RWPE2 (cell line): ENCODE data around the gene BCHE.

ENCODE experiments used
- ATAC-seq: fragments of 200-7000 bp; cut with Tn5 transposase; 3 replicates; pipeline ENCODE4 v1.9.1; 2021; ENCODE audit warnings: low read depth
- DNase-seq: peaks from one replicate; pipeline ENCODE4 v3.0.0-alpha.2; 2020; ENCODE audit warnings: low spot score
- H3K27ac ChIP-seq: fragments of 450-650 bp; 2 replicates; pipeline ENCODE4 v1.5.1; 2017; ENCODE audit warnings: mild to moderate bottlenecking; ENCODE audit not compliant: poor library complexity, severe bottlenecking
- H3K27me3 ChIP-seq: fragments of 250-450 bp; sonication (Bioruptor Pico); 2 replicates; pipeline ENCODE4 v1.5.1; 2021; ENCODE audit warnings: mild to moderate bottlenecking, moderate library complexity; ENCODE audit not compliant: insufficient read depth, poor library complexity, severe bottlenecking
- H3K36me3 ChIP-seq: fragments of 250-450 bp; sonication (Bioruptor Pico); 2 replicates; pipeline ENCODE4 v1.5.1; 2020; ENCODE audit warnings: low read depth, mild to moderate bottlenecking, moderate library complexity
- H3K4me1 ChIP-seq: fragments of 250-450 bp; sonication (Bioruptor Pico); 2 replicates; pipeline ENCODE4 v1.5.1; 2021; ENCODE audit warnings: mild to moderate bottlenecking, moderate library complexity; ENCODE audit not compliant: insufficient read depth, poor library complexity, severe bottlenecking
- H3K4me3 ChIP-seq: fragments of 250-450 bp; sonication (Bioruptor Pico); 2 replicates; pipeline ENCODE4 v1.5.1; 2021; ENCODE audit warnings: mild to moderate bottlenecking, moderate library complexity; ENCODE audit not compliant: severe bottlenecking
- H3K9me3 ChIP-seq: fragments of 250-450 bp; sonication (Bioruptor Pico); 2 replicates; pipeline ENCODE4 v1.5.1; 2021; ENCODE audit warnings: mild to moderate bottlenecking, moderate library complexity; ENCODE audit not compliant: severe bottlenecking
- TF ChIP-seq, protein P1 (sequence below): fragments of 450-650 bp; IDR thresholded peaks from one replicate; pipeline ENCODE4 v1.5.1; 2017; ENCODE audit warnings: mild to moderate bottlenecking, moderate library complexity; ENCODE audit not compliant: poor library complexity, severe bottlenecking

The BCHE gene

DNA sequence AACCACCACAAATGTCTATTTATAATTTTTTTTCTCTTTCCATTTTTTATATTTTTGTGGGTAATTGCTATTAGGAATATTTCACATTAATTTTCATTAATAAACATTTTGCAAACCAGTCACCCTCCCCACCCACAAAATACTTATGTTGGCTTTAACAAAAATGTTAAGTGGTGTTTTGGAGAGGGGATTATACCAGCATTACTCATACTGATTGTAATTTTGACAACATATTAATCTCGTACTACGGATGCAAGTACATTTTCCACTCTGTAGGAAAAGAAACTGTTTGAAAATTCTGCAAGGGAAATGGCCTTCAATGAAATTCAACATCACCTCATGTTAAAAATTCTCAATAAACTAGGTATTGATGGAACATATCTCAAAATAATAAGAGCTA is 58.3 kb downstream of the BCHE start:
- Histone ChIP-seq H3K4me1 (no peaks in the 10 kb centered on the region), H3K27ac (no peak overlapping the region), H3K36me3 (no peaks in the 10 kb centered on the region), H3K27me3 (no peaks in the 10 kb centered on the region), H3K4me3 (no peak overlapping the region), H3K9me3 (no peaks in the 10 kb centered on the region)
- TF ChIP-seq, protein P1, sequence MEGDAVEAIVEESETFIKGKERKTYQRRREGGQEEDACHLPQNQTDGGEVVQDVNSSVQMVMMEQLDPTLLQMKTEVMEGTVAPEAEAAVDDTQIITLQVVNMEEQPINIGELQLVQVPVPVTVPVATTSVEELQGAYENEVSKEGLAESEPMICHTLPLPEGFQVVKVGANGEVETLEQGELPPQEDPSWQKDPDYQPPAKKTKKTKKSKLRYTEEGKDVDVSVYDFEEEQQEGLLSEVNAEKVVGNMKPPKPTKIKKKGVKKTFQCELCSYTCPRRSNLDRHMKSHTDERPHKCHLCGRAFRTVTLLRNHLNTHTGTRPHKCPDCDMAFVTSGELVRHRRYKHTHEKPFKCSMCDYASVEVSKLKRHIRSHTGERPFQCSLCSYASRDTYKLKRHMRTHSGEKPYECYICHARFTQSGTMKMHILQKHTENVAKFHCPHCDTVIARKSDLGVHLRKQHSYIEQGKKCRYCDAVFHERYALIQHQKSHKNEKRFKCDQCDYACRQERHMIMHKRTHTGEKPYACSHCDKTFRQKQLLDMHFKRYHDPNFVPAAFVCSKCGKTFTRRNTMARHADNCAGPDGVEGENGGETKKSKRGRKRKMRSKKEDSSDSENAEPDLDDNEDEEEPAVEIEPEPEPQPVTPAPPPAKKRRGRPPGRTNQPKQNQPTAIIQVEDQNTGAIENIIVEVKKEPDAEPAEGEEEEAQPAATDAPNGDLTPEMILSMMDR: no peak
- ATAC-seq (no peak), DNase-seq (no peak)

DNA sequence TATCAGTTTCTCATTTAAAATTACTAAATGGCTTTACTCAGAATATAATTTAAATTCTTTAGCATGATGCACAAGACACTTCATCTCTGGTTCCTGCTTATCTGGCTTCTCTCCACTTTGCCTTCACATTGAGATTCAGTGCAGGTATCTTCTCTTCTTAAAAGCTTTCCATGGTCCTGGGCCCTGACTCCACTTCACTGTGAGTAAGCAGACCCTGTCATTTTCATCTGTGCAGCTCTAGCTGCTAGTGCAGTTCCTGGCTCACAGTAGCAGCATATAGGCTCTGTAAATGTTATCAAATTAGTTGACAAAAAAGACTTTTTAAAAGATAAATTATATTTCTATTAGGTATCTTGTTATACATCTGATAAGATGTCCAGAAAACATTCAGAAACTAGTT is 58.8 kb downstream of the BCHE start:
- TF ChIP-seq, protein P1: no peak
- Histone ChIP-seq H3K27ac (no peak overlapping the region), H3K36me3 (no peaks in the 10 kb centered on the region), H3K27me3 (no peaks in the 10 kb centered on the region), H3K4me3 (no peak overlapping the region), H3K9me3 (no peaks in the 10 kb centered on the region), H3K4me1 (no peaks in the 10 kb centered on the region)
- no peak for ATAC-seq
- DNase-seq: no peak

DNA sequence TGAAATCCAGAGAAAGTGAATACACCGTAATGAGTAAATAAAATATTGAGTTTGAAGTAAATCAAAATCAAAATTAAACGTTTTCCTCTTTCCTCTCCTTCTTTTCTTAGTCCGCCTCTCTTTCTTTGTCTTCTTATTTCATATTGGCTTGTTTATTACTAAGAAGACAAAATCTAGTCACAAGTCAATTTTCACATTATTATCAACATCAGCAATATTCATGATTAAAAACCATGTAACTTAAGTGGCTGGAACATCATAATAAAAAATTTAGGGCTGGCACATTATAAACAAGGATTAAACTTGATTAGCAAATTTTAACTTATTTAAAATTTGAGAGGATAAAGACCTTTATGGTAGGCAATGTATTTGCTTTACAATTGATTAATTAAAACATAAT is 61.4 kb downstream of the BCHE start:
- no peak for DNase-seq
- Histone ChIP-seq H3K27me3 (no peaks in the 10 kb centered on the region), H3K27ac (no peak overlapping the region), H3K4me1 (no peaks in the 10 kb centered on the region), H3K4me3 (no peak overlapping the region), H3K36me3 (no peaks in the 10 kb centered on the region), H3K9me3 (no peaks in the 10 kb centered on the region)
- ATAC-seq: no peak
- TF ChIP-seq, protein P1: no peak

GRCh38 chr3:165770781-165771180 is 66.4 kb downstream of the BCHE start:
- Histone ChIP-seq H3K4me3 (no peak overlapping the region), H3K27me3 (no peaks in the 10 kb centered on the region), H3K9me3 (no peaks in the 10 kb centered on the region), H3K27ac (no peak overlapping the region), H3K4me1 (no peaks in the 10 kb centered on the region), H3K36me3 (no peaks in the 10 kb centered on the region)
- no peak for ATAC-seq
- no peak for DNase-seq
- TF ChIP-seq, protein P1: no peak

- H3K4me1 ChIP-seq: no peaks in the 10 kb centered on the region
- no peak for DNase-seq
- H3K27me3 ChIP-seq: no peaks in the 10 kb centered on the region
- no peak overlapping the region for H3K27ac ChIP-seq
- no peaks in the 10 kb centered on the region for H3K9me3 ChIP-seq
- TF ChIP-seq, protein P1: no peak
- no peak for ATAC-seq
- H3K36me3 ChIP-seq: no peaks in the 10 kb centered on the region
- H3K4me3 ChIP-seq: no peak overlapping the region
Observed at GRCh38 chr3:165768680-165769079, 68.5 kb downstream of the BCHE start.
